ENCODE results near the gene PERM1. TPM values are rescaled to one million over a fixed set of nuclear protein-coding genes. Genes with fewer than 3 reads are reported as not detected.

Gene PERM1
- total and polyA plus RNA-seq, 2 donors (not counting 1 experiment from before 2014, with no cell fraction given): not detected

- Histone ChIP-seq H3K79me2 (ENCODE audit: control insufficient read depth, insufficient read depth, low read length) (no peaks in the 10 kb centered on the region), H4K20me1 (ENCODE audit: control insufficient read depth, insufficient read depth, low read length, poor library complexity, severe bottlenecking) (peaks cover 7% of the 10 kb centered on the region), H3K36me3 (replicated peaks in 1 of 2; ENCODE audit: control extremely low read depth in 1 of 2, control insufficient read depth in 1 of 2, extremely low read depth in 1 of 2, insufficient read depth in 2 of 2, low read length in 1 of 2) (peaks cover 0 to 6% of the 10 kb centered on the region in 2 experiments), H2AFZ (ENCODE audit: insufficient read depth, low read depth, low read length, poor library complexity, severe bottlenecking) (peak overlapping the region; percentile 28), H3K9ac (ENCODE audit: low read length) (peak overlapping the region; percentile 62), H3K27ac (ENCODE audit: low read length in 2 of 2) (no peak overlapping the region), H3K9me3 (ENCODE audit: control extremely low read depth in 1 of 3, control insufficient read depth in 2 of 3, insufficient read depth in 1 of 3, low read length in 2 of 3) (peaks cover 0 to 6% (median 0%) of the 10 kb centered on the region in 3 donors), H3K4me1 (ENCODE audit: control insufficient read depth in 2 of 2, insufficient read depth in 2 of 2, low read length in 2 of 2) (peaks cover 31 to 34% of the 10 kb centered on the region in 2 donors), H3K4me3 (ENCODE audit: control extremely low read depth in 1 of 5, extremely low read depth in 1 of 5, insufficient read depth in 1 of 5, low read depth in 2 of 5, low read length in 4 of 5) (peak overlapping the region in 3 of 5 experiments; percentile 34 to 56 (median 47)), H3K27me3 (replicated peaks in 1 of 4; ENCODE audit: control extremely low read depth in 1 of 4, control insufficient read depth in 3 of 4, insufficient read depth in 4 of 4, low read length in 3 of 4) (peaks cover 0 to 64% (median 22%) of the 10 kb centered on the region in 4 experiments), H3K4me2 (replicated peaks; ENCODE audit: low read depth, low read length, poor library complexity, severe bottlenecking) (peak overlapping the region; percentile 90)
- peak; percentile 68 for DNase-seq
- intact Hi-C loops (cut with micrococcal nuclease): no loop called here
- Mint-ChIP-seq H3K27me3 (peaks cover 22% of the 10 kb centered on the region), H3K27ac (no peak overlapping the region), H3K4me3 (peak overlapping the region; percentile 86), H3K4me1 (peaks cover 14% of the 10 kb centered on the region), H3K9me3 (ENCODE audit: insufficient read depth) (no peaks in the 10 kb centered on the region)
- ChIA-PET CTCF (interaction anchor here (1.7 kb wide), 1 partner anchor 71 kb away, joined by 6 read pairs; no protein-coding TSS in a partner anchor), POLR2A (interaction anchor here (0.9 kb wide), 1 partner anchor 18 kb away, joined by 6 read pairs; the partner anchor contains the start of gene NOC2L)
- peak; percentile 31 for ATAC-seq (ENCODE audit: low read depth)
- WGBS (ENCODE audit: insufficient coverage): under 1% methylated on average over 85 of the region's 86 CpGs
- TF ChIP-seq EZH2 (IDR thresholded peaks at IDR 0.05; ENCODE audit: borderline replicate concordance, insufficient read depth, low read depth, low read length, poor library complexity, severe bottlenecking): no peak
- TF ChIP-seq, protein P1, sequence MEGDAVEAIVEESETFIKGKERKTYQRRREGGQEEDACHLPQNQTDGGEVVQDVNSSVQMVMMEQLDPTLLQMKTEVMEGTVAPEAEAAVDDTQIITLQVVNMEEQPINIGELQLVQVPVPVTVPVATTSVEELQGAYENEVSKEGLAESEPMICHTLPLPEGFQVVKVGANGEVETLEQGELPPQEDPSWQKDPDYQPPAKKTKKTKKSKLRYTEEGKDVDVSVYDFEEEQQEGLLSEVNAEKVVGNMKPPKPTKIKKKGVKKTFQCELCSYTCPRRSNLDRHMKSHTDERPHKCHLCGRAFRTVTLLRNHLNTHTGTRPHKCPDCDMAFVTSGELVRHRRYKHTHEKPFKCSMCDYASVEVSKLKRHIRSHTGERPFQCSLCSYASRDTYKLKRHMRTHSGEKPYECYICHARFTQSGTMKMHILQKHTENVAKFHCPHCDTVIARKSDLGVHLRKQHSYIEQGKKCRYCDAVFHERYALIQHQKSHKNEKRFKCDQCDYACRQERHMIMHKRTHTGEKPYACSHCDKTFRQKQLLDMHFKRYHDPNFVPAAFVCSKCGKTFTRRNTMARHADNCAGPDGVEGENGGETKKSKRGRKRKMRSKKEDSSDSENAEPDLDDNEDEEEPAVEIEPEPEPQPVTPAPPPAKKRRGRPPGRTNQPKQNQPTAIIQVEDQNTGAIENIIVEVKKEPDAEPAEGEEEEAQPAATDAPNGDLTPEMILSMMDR (IDR thresholded peaks at IDR 0.05): no peak
These were observed 41.5 kb downstream of the PERM1 start for GRCh38 chr1:940107-941014.
